ENCODE measurements around the gene RIMS4.

The RIMS4 gene

GRCh38 chr20:44714102-44714700, 96.1 kb downstream of the RIMS4 start:
- peaks cover 15% of the 10 kb centered on the region for H3K27me3 ChIP-seq (replicated peaks)
- in situ Hi-C loops (cut with HindIII; ENCODE audit: low pct_ligation_motif_present, low sequenced_read_pairs): no loop called here
- TF ChIP-seq CTCF (IDR thresholded peaks at IDR 0.05; ENCODE audit: low read depth, low read length, missing control alignments): no peak
- no peak for DNase-seq
- H3K4me3 ChIP-seq (ENCODE audit: low read depth, low read length): no peak overlapping the region
- no peaks in the 10 kb centered on the region for H3K36me3 ChIP-seq (replicated peaks)
- no peak overlapping the region for H3K27ac ChIP-seq

DNA sequence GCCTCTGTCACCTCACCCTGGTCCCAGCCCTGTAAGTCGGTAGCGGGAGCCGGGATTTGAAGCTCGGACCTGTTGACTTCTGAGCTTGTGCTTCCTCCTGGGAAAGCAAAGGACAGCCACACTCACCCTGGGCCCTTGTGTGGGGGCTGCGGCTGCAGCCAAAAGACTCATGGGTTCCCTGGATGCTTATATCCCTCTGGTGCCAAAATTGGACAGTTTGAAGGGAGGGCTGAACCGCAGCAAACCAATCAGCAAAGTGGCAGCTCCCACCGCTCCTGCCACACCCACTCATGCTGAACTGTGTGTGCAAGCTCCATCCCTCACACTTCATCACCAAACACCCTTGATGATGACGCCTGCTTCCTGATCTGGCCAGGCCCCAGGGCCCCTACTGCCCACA, 99.1 kb downstream of the RIMS4 start:
- in situ Hi-C loops (cut with HindIII; ENCODE audit: low pct_ligation_motif_present, low sequenced_read_pairs): no loop called here
- TF ChIP-seq CTCF (IDR thresholded peaks at IDR 0.05; ENCODE audit: low read depth, low read length, missing control alignments): no peak
- DNase-seq: no peak

DNA sequence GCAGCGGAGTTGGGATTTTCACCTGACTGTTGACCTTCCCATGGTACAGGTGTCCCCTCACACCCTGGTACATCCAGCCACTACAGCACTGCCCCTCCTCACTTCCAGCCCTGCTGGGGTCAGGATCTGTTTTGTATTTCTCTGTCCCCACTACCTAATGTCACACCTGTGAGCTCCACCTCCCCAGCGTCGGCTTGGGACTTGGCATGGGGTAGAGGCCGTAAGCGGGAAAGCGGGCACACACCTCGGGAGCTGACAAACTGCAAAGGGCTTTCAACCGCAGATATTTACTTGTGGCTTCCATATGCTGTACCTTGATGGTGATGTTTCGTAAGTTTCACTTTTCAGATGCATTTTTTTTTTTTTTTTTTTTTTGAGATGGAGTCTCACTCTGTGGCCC, 100.5 kb downstream of the RIMS4 start:
- H3K27ac ChIP-seq: no peak overlapping the region
- no peak for DNase-seq
- H3K27me3 ChIP-seq (replicated peaks): peaks cover 12% of the 10 kb centered on the region
- no peak overlapping the region for H3K4me3 ChIP-seq (ENCODE audit: low read depth, low read length)
- in situ Hi-C loops (cut with HindIII; ENCODE audit: low pct_ligation_motif_present, low sequenced_read_pairs): no loop called here
- H3K36me3 ChIP-seq (replicated peaks): no peaks in the 10 kb centered on the region
- no peak for TF ChIP-seq CTCF (IDR thresholded peaks at IDR 0.05; ENCODE audit: low read depth, low read length, missing control alignments)

More for the DNA sequence above, 99.1 kb downstream of the RIMS4 start:
- Histone ChIP-seq H3K36me3 (replicated peaks) (no peaks in the 10 kb centered on the region), H3K27me3 (replicated peaks) (peaks cover 15% of the 10 kb centered on the region), H3K27ac (no peak overlapping the region), H3K4me3 (ENCODE audit: low read depth, low read length) (no peak overlapping the region)

GRCh38 chr20:44709380-44709779, 101.0 kb downstream of the RIMS4 start:
- in situ Hi-C loops (cut with HindIII; ENCODE audit: low pct_ligation_motif_present, low sequenced_read_pairs): no loop called here
- Histone ChIP-seq H3K36me3 (replicated peaks) (no peaks in the 10 kb centered on the region), H3K27me3 (replicated peaks) (peaks cover 12% of the 10 kb centered on the region), H3K27ac (no peak overlapping the region), H3K4me3 (ENCODE audit: low read depth, low read length) (no peak overlapping the region)
- no peak for TF ChIP-seq CTCF (IDR thresholded peaks at IDR 0.05; ENCODE audit: low read depth, low read length, missing control alignments)
- no peak for DNase-seq

DNA sequence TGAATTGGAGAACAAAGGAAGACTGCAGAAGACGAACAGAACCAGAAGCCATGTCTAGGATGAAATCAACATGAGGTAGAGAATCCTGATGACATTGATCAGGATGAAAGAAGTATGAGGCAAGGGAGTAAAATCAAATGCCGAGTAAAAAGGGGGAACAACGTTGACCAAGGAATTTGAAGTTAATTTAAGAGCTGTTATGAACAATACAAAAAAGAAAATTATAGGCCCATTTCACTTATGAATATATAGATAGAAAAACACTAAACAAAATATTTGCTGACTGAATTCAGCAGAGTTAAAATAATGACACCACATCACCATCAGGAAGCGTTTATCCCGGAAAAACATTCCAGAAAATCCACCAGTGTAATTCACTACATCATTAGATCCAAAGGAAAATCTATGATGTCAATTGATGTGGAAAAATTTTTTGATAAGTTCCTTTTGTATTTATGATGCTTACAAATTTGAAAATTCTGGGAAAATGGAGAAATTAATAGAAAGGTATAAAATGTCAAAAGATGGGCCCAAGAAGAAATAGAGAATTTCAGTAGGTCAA, 103.2 kb downstream of the RIMS4 start:
- Histone ChIP-seq H3K36me3 (replicated peaks) (no peaks in the 10 kb centered on the region), H3K27ac (no peak overlapping the region), H3K27me3 (replicated peaks) (peaks cover 12% of the 10 kb centered on the region), H3K4me3 (ENCODE audit: low read depth, low read length) (no peak overlapping the region)
- in situ Hi-C loops (cut with HindIII; ENCODE audit: low pct_ligation_motif_present, low sequenced_read_pairs): no loop called here
- TF ChIP-seq CTCF (IDR thresholded peaks at IDR 0.05; ENCODE audit: low read depth, low read length, missing control alignments): no peak
- no peak for DNase-seq

Measured in brain microvascular endothelial cell (primary cell).